PC-3 (cell line): ENCODE measurements around the gene CUEDC1. TPM values are rescaled to one million over a fixed set of nuclear protein-coding genes. Genes with fewer than 3 reads are reported as not detected.
A peak's percentile ranks its signal among the peaks of the same experiment; 100 is the strongest.

Experiments used
- ATAC-seq: fragments of 200-7000 bp; cut with Tn5 transposase; 2 replicates; pipeline ENCODE4 v1.9.1; 2020; ENCODE audit warnings: mild to moderate bottlenecking, moderate library complexity
- BruUV-seq: library from RNA; stranded (reverse); fragments of 400-500 nt; replicated peaks from 2 replicates; lab custom pipeline; 2021; lab: Mats Ljungman, UMichigan
- CTCF ChIA-PET: fragments of 300-600 bp; sonication (Branson Sonifier 250); formaldehyde crosslinking; loops from one replicate; lab custom pipeline; 2022; ENCODE audit warnings: antibody characterized with exemption; lab: Charles Lee
- POLR2A ChIA-PET: fragments of 300-600 bp; sonication (Branson Sonifier 250); formaldehyde crosslinking; loops from one replicate; lab custom pipeline; 2022; ENCODE audit warnings: antibody characterized with exemption; ENCODE audit not compliant: unreplicated experiment; lab: Charles Lee
- DNase-seq: peaks from one replicate; pipeline ENCODE4 v3.0.0-alpha.2; 2015
- H2AFZ ChIP-seq: fragments of 300-600 bp; sonication (generic); 2 replicates; pipeline ENCODE4 v1.6.0; 2016; ENCODE audit warnings: antibody characterized with exemption, low read length
- H3F3A ChIP-seq: fragments of 300-600 bp; sonication (generic); one replicate; pipeline ENCODE4 v1.6.0; 2017; ENCODE audit warnings: antibody characterized with exemption, low read length, control low read depth, mild to moderate bottlenecking; ENCODE audit not compliant: unreplicated experiment
- H3K27ac ChIP-seq: fragments of 300-600 bp; sonication (generic); 2 replicates; pipeline ENCODE4 v1.5.1; 2016; ENCODE audit warnings: mild to moderate bottlenecking, low read length
- H3K27me3 ChIP-seq: fragments of 300-600 bp; sonication (generic); 2 replicates; pipeline ENCODE4 v1.6.1; 2016; ENCODE audit warnings: low read length, mixed read lengths
- H3K36me3 ChIP-seq: fragments of 300-600 bp; sonication (generic); 2 replicates; pipeline ENCODE4 v1.6.1; 2016; ENCODE audit warnings: low read depth, mixed run types, low read length, mixed read lengths
- H3K4me1 ChIP-seq: fragments of 300-600 bp; sonication (generic); 2 replicates; pipeline ENCODE4 v1.5.1; 2016; ENCODE audit warnings: low read length; ENCODE audit not compliant: insufficient read depth
- H3K4me2 ChIP-seq: fragments of 300-600 bp; sonication (generic); 2 replicates; pipeline ENCODE4 v1.6.0; 2016; ENCODE audit warnings: low read length
- H3K4me3 ChIP-seq: fragments of 300-600 bp; sonication (generic); 2 replicates; pipeline ENCODE4 v1.5.1; 2016; ENCODE audit warnings: mild to moderate bottlenecking, low read length, mixed read lengths
- H3K79me2 ChIP-seq: fragments of 300-600 bp; sonication (generic); 2 replicates; pipeline ENCODE4 v1.6.1; 2017; ENCODE audit warnings: low read length, mixed read lengths
- H3K9ac ChIP-seq: fragments of 300-600 bp; sonication (generic); 2 replicates; pipeline ENCODE4 v1.6.0; 2016; ENCODE audit warnings: mild to moderate bottlenecking, low read length
- H3K9me2 ChIP-seq: fragments of 300-600 bp; sonication (generic); replicated peaks from 2 replicates; pipeline ENCODE4 v1.6.1; 2016; ENCODE audit warnings: mixed run types, low read length, mixed read lengths
- H3K9me3 ChIP-seq: fragments of 300-600 bp; sonication (generic); 2 replicates; pipeline ENCODE4 v1.6.1; 2016; ENCODE audit warnings: low read length, mixed read lengths
- H4K20me1 ChIP-seq: fragments of 300-600 bp; sonication (generic); 2 replicates; pipeline ENCODE4 v1.6.1; 2016; ENCODE audit warnings: low read length, mixed read lengths
- EZH2 ChIP-seq: fragments of 300-600 bp; sonication (generic); IDR thresholded peaks from one replicate; pipeline ENCODE4 v1.6.1; 2017; ENCODE audit warnings: antibody characterized with exemption, mild to moderate bottlenecking, low read length; ENCODE audit not compliant: unreplicated experiment
- EZH2phosphoT487 ChIP-seq: fragments of 300-600 bp; sonication (generic); IDR thresholded peaks from 2 replicates; pipeline ENCODE4 v1.6.1; 2018; ENCODE audit warnings: mild to moderate bottlenecking, antibody characterized with exemption, low read length, borderline replicate concordance
- intact Hi-C: fragments of 100-400 bp; cut with micrococcal nuclease; formaldehyde crosslinking; loops from 2 replicates; pipeline ENCODE4 v1.9.0; 2023
- total RNA-seq: library from RNA; depleted of rRNA; stranded (reverse); fragments of >200 nt; gene quantifications from 2 replicates; pipeline ENCODE4 v1.2.3, GENCODE V29; 2014
- TF ChIP-seq, protein P1 (sequence below): fragments of 300-600 bp; sonication (generic); conservative IDR thresholded peaks from 2 replicates; pipeline ENCODE4 v1.5.1; 2017; ENCODE audit warnings: antibody characterized with exemption, low read depth, mild to moderate bottlenecking, low read length

CUEDC1 gene
- total RNA-seq, 1 experiment from 2014 or later = 31.6 TPM

DNA sequence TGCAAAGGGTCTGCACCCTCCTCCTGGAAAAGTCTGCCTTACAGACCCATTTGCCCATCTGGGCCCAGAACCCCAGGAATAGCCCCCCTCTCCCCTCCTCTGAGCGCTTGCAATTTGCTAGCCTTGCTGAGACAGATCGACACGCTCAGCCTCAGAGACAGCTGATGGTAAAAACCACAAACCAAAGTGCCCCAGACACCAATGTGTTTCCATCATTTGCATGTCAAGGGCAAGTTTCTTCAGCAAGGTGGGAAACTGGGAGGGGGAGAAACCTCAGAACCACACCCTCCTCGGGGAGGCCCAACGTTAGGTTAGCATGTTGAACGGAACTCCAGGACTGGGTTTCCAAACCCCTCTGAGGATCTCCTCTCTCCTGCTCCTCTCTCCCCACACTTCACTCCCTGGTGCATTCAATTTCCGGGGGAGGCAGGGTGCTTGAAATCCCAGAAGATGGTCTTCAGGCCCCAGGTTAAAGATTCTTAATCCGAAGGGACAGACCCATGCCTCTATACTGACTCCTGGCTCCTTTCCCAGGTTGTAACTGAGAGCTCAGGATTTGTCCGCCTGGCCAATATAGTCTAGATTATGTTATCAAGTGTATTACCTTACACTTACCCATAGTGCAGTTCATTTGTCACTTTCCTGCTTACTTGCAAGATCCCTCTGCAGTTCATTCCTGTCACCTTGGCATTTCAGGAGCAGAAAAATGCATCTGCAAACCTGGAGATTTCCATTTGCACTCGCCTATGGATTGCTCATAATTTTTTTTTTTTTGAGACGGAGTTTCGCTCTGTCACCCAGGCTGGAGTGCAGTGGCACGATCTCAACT lies 1.3 kb upstream of the CUEDC1 start:
- no peaks in the 10 kb centered on the region for H3K9me2 ChIP-seq
- no TSS peak for BruUV-seq
- no peak for TF ChIP-seq EZH2phosphoT487
- TF ChIP-seq EZH2 = no peak
- TF ChIP-seq, protein P1, sequence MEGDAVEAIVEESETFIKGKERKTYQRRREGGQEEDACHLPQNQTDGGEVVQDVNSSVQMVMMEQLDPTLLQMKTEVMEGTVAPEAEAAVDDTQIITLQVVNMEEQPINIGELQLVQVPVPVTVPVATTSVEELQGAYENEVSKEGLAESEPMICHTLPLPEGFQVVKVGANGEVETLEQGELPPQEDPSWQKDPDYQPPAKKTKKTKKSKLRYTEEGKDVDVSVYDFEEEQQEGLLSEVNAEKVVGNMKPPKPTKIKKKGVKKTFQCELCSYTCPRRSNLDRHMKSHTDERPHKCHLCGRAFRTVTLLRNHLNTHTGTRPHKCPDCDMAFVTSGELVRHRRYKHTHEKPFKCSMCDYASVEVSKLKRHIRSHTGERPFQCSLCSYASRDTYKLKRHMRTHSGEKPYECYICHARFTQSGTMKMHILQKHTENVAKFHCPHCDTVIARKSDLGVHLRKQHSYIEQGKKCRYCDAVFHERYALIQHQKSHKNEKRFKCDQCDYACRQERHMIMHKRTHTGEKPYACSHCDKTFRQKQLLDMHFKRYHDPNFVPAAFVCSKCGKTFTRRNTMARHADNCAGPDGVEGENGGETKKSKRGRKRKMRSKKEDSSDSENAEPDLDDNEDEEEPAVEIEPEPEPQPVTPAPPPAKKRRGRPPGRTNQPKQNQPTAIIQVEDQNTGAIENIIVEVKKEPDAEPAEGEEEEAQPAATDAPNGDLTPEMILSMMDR = no peak
- no peaks in the 10 kb centered on the region for H3K36me3 ChIP-seq
- peak overlapping the region; percentile 86; the same call in 1 of the 2 replicates for H3K4me3 ChIP-seq
- ChIA-PET POLR2A (interaction anchor here (0.6 to 1.1 kb wide), 2 partner anchors 29 to 30 kb away, joined by 3 read pairs; no protein-coding TSS in a partner anchor), CTCF (interaction anchor here (1.1 kb wide), 2 partner anchors 16 to 81 kb away, joined by 3 to 4 read pairs; no protein-coding TSS in a partner anchor)
- H3K79me2 ChIP-seq = peaks cover 39% of the 10 kb centered on the region
- no peak overlapping the region for H2AFZ ChIP-seq
- no peaks in the 10 kb centered on the region for H4K20me1 ChIP-seq
- H3K9me3 ChIP-seq = no peaks in the 10 kb centered on the region
- intact Hi-C loops = loop anchor here (2.0 kb wide), 1 partner anchor 28 kb away; no protein-coding TSS in a partner anchor
- peaks cover 36% of the 10 kb centered on the region for H3K4me1 ChIP-seq
- no peak for DNase-seq
- H3K27me3 ChIP-seq = no peaks in the 10 kb centered on the region
- H3K9ac ChIP-seq = no peak overlapping the region
- no peak overlapping the region for H3K27ac ChIP-seq
- no peaks in the 10 kb centered on the region for H3F3A ChIP-seq
- ATAC-seq = no peak
- H3K4me2 ChIP-seq = peak overlapping the region; percentile 100

DNA sequence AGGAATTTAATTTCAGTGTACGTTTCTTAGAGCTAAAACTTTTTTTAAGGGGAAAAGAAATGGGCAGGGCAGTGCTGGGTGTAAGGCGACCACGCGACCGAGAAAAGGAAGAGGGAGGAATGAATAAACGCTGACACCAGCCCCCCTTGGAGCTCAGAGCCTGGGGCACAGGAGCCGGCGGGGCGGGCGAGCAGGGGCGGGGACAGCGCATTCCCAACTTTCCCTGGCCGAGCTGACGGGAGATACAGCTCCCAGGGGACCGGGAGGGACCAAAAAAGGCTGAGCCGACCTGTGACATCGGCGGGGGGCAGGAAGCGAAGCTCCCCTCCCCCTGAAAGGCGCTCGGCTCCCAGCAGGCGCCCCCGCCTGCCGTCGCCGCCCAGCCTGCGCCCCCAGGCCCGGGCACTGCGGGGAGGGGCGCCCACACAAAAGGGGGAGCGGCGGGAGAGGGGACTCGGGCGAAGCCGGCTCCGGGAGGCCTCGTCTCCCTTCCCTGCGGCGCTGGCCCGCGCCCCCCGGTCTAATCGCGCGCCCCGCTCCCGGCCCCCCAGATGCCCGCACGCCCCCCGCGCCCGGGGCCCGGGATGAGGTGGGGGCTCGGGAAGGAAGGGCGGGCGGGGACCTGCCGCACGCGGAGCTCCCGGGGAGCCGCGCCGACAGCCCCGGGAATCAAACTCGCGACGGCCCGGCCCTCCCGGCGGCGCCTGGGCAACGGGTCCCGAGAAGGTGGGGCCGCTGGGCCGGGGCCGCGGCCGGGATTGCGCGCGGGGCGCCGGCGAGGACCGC lies 622 bp downstream of the CUEDC1 start:
- DNase-seq (peak; percentile 76), ATAC-seq (peak; percentile 70)
- intact Hi-C loops = loop anchor here (1.0 kb wide), 1 partner anchor 79 kb away; no protein-coding TSS in a partner anchor
- peak overlapping the region; percentile 92 for H3K9ac ChIP-seq
- no peaks in the 10 kb centered on the region for H3K9me2 ChIP-seq
- BruUV-seq = no TSS peak
- TF ChIP-seq EZH2phosphoT487 (no peak), EZH2 (no peak)
- TF ChIP-seq, protein P1 = no peak
- H4K20me1 ChIP-seq = no peaks in the 10 kb centered on the region
- H3K27me3 ChIP-seq = no peaks in the 10 kb centered on the region
- H3K4me3 ChIP-seq = peak overlapping the region; percentile 80
- CTCF ChIA-PET = interaction anchor here (0.6 to 1.3 kb wide), 6 partner anchors 19 to 181 kb away, joined by 3 to 6 read pairs (median 4); no protein-coding TSS in a partner anchor
- H3F3A ChIP-seq = peaks cover 2% of the 10 kb centered on the region
- POLR2A ChIA-PET = interaction anchor here (0.5 to 1.2 kb wide), 13 partner anchors 19 to 1905 kb away, joined by 3 to 12 read pairs (median 4); partner anchors contain the start of gene VEZF1
- no peaks in the 10 kb centered on the region for H3K36me3 ChIP-seq
- H3K27ac ChIP-seq = peak overlapping the region; percentile 73
- H3K9me3 ChIP-seq = no peaks in the 10 kb centered on the region
- peaks cover 54% of the 10 kb centered on the region for H3K4me1 ChIP-seq
- peak overlapping the region; percentile 66 for H2AFZ ChIP-seq
- peak overlapping the region; percentile 72 for H3K4me2 ChIP-seq
- H3K79me2 ChIP-seq = peaks cover 56% of the 10 kb centered on the region
